Endothelial cell of umbilical vein (primary cell): ENCODE results near the gene DPYSL4. TPM values are rescaled to one million over a fixed set of nuclear protein-coding genes. Genes with fewer than 3 reads are reported as not detected.

Experiments
- BruUV-seq: library from RNA; stranded (reverse); fragments of 400-500 nt; replicated peaks from 2 replicates; lab custom pipeline; 2021; lab: Mats Ljungman, UMichigan
- CTCF ChIA-PET: fragments of 300-600, 350-600 bp; sonication (Branson Sonifier 250); formaldehyde crosslinking; loops from one replicate; lab custom pipeline; 2021; ENCODE audit warnings: antibody characterized with exemption, inconsistent platforms; lab: Charles Lee
- POLR2A ChIA-PET: fragments of 300-600, 350-600 bp; sonication (Branson Sonifier 250); formaldehyde crosslinking; loops from one replicate; lab custom pipeline; 2021; ENCODE audit warnings: antibody characterized with exemption, inconsistent platforms; lab: Charles Lee
- DNase-seq: peaks from one replicate; pipeline ENCODE4 v3.0.0-alpha.2; 2011; ENCODE audit warnings: low read depth, low spot score
- FAIRE-seq: peaks from 2 replicates; lab custom pipeline; 2011; peaks lifted over from hg19 to GRCh38; lab: Jason Lieb, UNC
- H2AFZ ChIP-seq: 2 replicates; pipeline ENCODE4 v1.6.0; 2012; ENCODE audit warnings: low read depth, low read length, control low read depth, inconsistent platforms
- H3K27ac ChIP-seq: 2 replicates; pipeline ENCODE4 v1.5.1; 2011; ENCODE audit warnings: low read depth, mild to moderate bottlenecking, control low read depth, low read length, moderate library complexity; ENCODE audit not compliant: insufficient read depth
- H3K27me3 ChIP-seq, 2 experiments: 2 replicates each; pipeline versions ENCODE4 v1.6.0 to v1.6.1; 2011; ENCODE audit warnings: low read length in 2 of 2, mixed read lengths in 1 of 2; ENCODE audit not compliant: control insufficient read depth in 2 of 2, insufficient read depth in 2 of 2
- H3K36me3 ChIP-seq, 2 experiments: 2 replicates in 1 of 2; 3 replicates in 1 of 2; pipeline ENCODE4 v1.5.1; 2011; ENCODE audit warnings: low read length in 2 of 2, mild to moderate bottlenecking in 1 of 2, moderate library complexity in 1 of 2; ENCODE audit not compliant: control insufficient read depth in 2 of 2, insufficient read depth in 2 of 2; ENCODE audit errors: extremely low read depth in 1 of 2
- H3K4me1 ChIP-seq: 3 replicates; pipeline ENCODE4 v1.5.1; 2011; ENCODE audit warnings: mild to moderate bottlenecking, low read length; ENCODE audit not compliant: control insufficient read depth, insufficient read depth; ENCODE audit errors: extremely low read depth
- H3K4me2 ChIP-seq: 2 replicates; pipeline ENCODE4 v1.6.1; 2011; ENCODE audit warnings: low read length, control low read depth, mixed read lengths; ENCODE audit not compliant: insufficient read depth
- H3K4me3 ChIP-seq, 3 experiments: fragments of 200-600 bp in 1 of 3; sonication (generic), shearing (Covaris generic) in 1 of 3; replicated peaks in 1 of 3; 2 replicates each; pipeline ENCODE4 v1.5.1; 2011 to 2016; ENCODE audit warnings: control low read depth in 3 of 3, low read length in 3 of 3, mild to moderate bottlenecking in 2 of 3, inconsistent platforms in 1 of 3, low read depth in 1 of 3, moderate library complexity in 1 of 3; ENCODE audit not compliant: insufficient read depth in 1 of 3
- H3K79me2 ChIP-seq: 2 replicates; pipeline ENCODE4 v1.6.0; 2012; ENCODE audit warnings: low read length, inconsistent platforms; ENCODE audit not compliant: control insufficient read depth, insufficient read depth
- H3K9ac ChIP-seq: replicated peaks from 2 replicates; pipeline ENCODE3; 2011; ENCODE audit warnings: low read length, control low read depth; ENCODE audit not compliant: insufficient read depth; ENCODE audit errors: extremely low read depth
- H3K9me1 ChIP-seq: replicated peaks from 3 replicates; pipeline ENCODE4 v1.6.0; 2011; ENCODE audit warnings: mild to moderate bottlenecking, low read length; ENCODE audit not compliant: control insufficient read depth, insufficient read depth; ENCODE audit errors: extremely low read depth
- H3K9me3 ChIP-seq: replicated peaks from 2 replicates; pipeline ENCODE4 v1.5.1; 2012; ENCODE audit warnings: low read length, inconsistent platforms; ENCODE audit not compliant: control insufficient read depth, insufficient read depth
- H4K20me1 ChIP-seq: replicated peaks from 2 replicates; pipeline ENCODE3; 2011; ENCODE audit warnings: mild to moderate bottlenecking, low read length; ENCODE audit not compliant: control insufficient read depth, insufficient read depth; ENCODE audit errors: extremely low read depth
- EZH2 ChIP-seq: IDR thresholded peaks from 2 replicates; pipeline ENCODE4 v1.6.1; 2012; ENCODE audit warnings: borderline replicate concordance, low read depth, mild to moderate bottlenecking, moderate library complexity, low read length, inconsistent platforms; ENCODE audit not compliant: severe bottlenecking
- FOS ChIP-seq: IDR thresholded peaks from 2 replicates; pipeline ENCODE4 v1.6.1; 2011; ENCODE audit warnings: mild to moderate bottlenecking, low read length, moderate library complexity, borderline replicate concordance; ENCODE audit not compliant: insufficient read depth
- GATA2 ChIP-seq: IDR thresholded peaks from 2 replicates; pipeline ENCODE4 v1.7.0; 2011; ENCODE audit warnings: low read depth, mild to moderate bottlenecking, moderate library complexity, mixed read lengths, low read length; ENCODE audit not compliant: insufficient read length, insufficient read depth
- JUN ChIP-seq: IDR thresholded peaks from 2 replicates; pipeline ENCODE4 v1.6.1; 2011; ENCODE audit warnings: borderline replicate concordance, low read depth; ENCODE audit not compliant: insufficient read length, insufficient read depth
- MAX ChIP-seq: IDR thresholded peaks from 2 replicates; pipeline ENCODE4 v1.6.1; 2011; ENCODE audit not compliant: insufficient read depth, insufficient read length
- MYC ChIP-seq: IDR thresholded peaks from one replicate; pipeline ENCODE4 v1.6.1; 2011; ENCODE audit warnings: mild to moderate bottlenecking, low read depth, low read length
- POLR2A ChIP-seq: IDR thresholded peaks from 2 replicates; pipeline ENCODE4 v1.6.1; 2012; ENCODE audit warnings: low read depth, mild to moderate bottlenecking, control low read depth, low read length
- POLR2AphosphoS5 ChIP-seq: IDR thresholded peaks from 2 replicates; pipeline ENCODE4 v1.6.1; 2012; ENCODE audit warnings: low read depth, mild to moderate bottlenecking, control low read depth, low read length, moderate library complexity; ENCODE audit not compliant: insufficient read depth
- dilution Hi-C: fragments of 300-500 bp; cut with MboI; formaldehyde crosslinking; loops from one replicate; pipeline ENCODE4 v1.15.0; 2019; ENCODE audit warnings: low sequenced_read_pairs; ENCODE audit not compliant: extremely low pct_ligation_motif_present
- intact Hi-C: fragments of 100-400 bp; cut with micrococcal nuclease; formaldehyde crosslinking; loops from one replicate; pipeline ENCODE4 v1.10.0; 2022
- polyA plus RNA-seq, 4 experiments: library from polyadenylated mRNA; depleted of rRNA in 3 of 4; stranded (reverse) in 3 of 4; unstranded in 1 of 4; fragments of >200 nt; gene quantifications; 2 replicates each; pipeline versions ENCODE4 v1.2.1 to v1.2.3, GENCODE V29; 2011 to 2012; ENCODE audit warnings: missing spikeins in 1 of 4
- total RNA-seq: library from RNA; stranded (reverse); gene quantifications from 2 replicates; pipeline ENCODE4 v1.2.3, GENCODE V29; 2021
- TF ChIP-seq, protein P1 (sequence below), 2 donors: IDR thresholded peaks; 1 replicate in 1 of 2; 2 replicates in 1 of 2; pipeline ENCODE4 v1.5.1; 2011; ENCODE audit warnings: low read length in 2 of 2, mild to moderate bottlenecking in 2 of 2, moderate library complexity in 2 of 2, control low read depth in 1 of 2, inconsistent platforms in 1 of 2, low read depth in 1 of 2; ENCODE audit not compliant: insufficient read depth in 1 of 2; ENCODE audit errors: extremely low read depth in 1 of 2

Gene DPYSL4
- total and polyA plus RNA-seq, 2 donors (not counting 3 experiments of a cell fraction or from before 2014, with no cell fraction given), result 27.1 to 60.0 TPM

- ChIA-PET POLR2A (no interaction called here), CTCF (no interaction called here)
- H3K9me1 ChIP-seq, result no peaks in the 10 kb centered on the region
- no peak overlapping the region for H2AFZ ChIP-seq
- DNase-seq, result no peak
- no peaks in the 10 kb centered on the region for H4K20me1 ChIP-seq
- dilution Hi-C loops, result no loop called here
- FAIRE-seq, result no peak
- H3K4me1 ChIP-seq, result no peaks in the 10 kb centered on the region
- no TSS peak for BruUV-seq
- no peak overlapping the region for H3K4me3 ChIP-seq
- no peaks in the 10 kb centered on the region for H3K36me3 ChIP-seq
- H3K9ac ChIP-seq, result no peak overlapping the region
- intact Hi-C loops, result no loop called here
- no peak overlapping the region for H3K4me2 ChIP-seq
- no peaks in the 10 kb centered on the region for H3K9me3 ChIP-seq
- H3K27ac ChIP-seq, result no peak overlapping the region
- H3K79me2 ChIP-seq, result no peaks in the 10 kb centered on the region
- no peak for TF ChIP-seq POLR2AphosphoS5
- TF ChIP-seq MAX, result no peak
- TF ChIP-seq JUN, result no peak
- TF ChIP-seq MYC, result no peak
- TF ChIP-seq EZH2, result no peak
- TF ChIP-seq FOS, result no peak
- no peak for TF ChIP-seq POLR2A
- no peak for TF ChIP-seq GATA2
- TF ChIP-seq, protein P1, sequence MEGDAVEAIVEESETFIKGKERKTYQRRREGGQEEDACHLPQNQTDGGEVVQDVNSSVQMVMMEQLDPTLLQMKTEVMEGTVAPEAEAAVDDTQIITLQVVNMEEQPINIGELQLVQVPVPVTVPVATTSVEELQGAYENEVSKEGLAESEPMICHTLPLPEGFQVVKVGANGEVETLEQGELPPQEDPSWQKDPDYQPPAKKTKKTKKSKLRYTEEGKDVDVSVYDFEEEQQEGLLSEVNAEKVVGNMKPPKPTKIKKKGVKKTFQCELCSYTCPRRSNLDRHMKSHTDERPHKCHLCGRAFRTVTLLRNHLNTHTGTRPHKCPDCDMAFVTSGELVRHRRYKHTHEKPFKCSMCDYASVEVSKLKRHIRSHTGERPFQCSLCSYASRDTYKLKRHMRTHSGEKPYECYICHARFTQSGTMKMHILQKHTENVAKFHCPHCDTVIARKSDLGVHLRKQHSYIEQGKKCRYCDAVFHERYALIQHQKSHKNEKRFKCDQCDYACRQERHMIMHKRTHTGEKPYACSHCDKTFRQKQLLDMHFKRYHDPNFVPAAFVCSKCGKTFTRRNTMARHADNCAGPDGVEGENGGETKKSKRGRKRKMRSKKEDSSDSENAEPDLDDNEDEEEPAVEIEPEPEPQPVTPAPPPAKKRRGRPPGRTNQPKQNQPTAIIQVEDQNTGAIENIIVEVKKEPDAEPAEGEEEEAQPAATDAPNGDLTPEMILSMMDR (IDR thresholded peaks at IDR 0.05; ENCODE audit: extremely low read depth in 1 of 2, insufficient read depth in 1 of 2, low read depth in 1 of 2, low read length in 2 of 2), result no peak
- peaks cover 0 to 6% of the 10 kb centered on the region in 2 experiments for H3K27me3 ChIP-seq
Observed at GRCh38 chr10:132178046-132178445, 8.7 kb upstream of the DPYSL4 start.
